SU-DHL-6 (cell line): ENCODE measurements around the gene HDGF.

Source experiments
- H2AFZ ChIP-seq: fragments of 200-600 bp; sonication (generic); 2 replicates; pipeline ENCODE4 v1.6.1; 2014; ENCODE audit warnings: low read depth, mild to moderate bottlenecking, moderate library complexity, mixed read lengths, antibody characterized with exemption, low read length; ENCODE audit not compliant: severe bottlenecking
- H3F3A ChIP-seq: fragments of 200-600 bp; shearing (Covaris generic); 2 replicates; pipeline ENCODE4 v1.6.0; 2016; ENCODE audit warnings: antibody characterized with exemption, mild to moderate bottlenecking; ENCODE audit not compliant: insufficient read depth
- H3K27ac ChIP-seq: fragments of 200-600 bp; sonication (generic); 2 replicates; pipeline ENCODE4 v1.5.1; 2016; ENCODE audit warnings: low read depth, mild to moderate bottlenecking, low read length, moderate library complexity, mixed read lengths
- H3K27me3 ChIP-seq: fragments of 200-600 bp; sonication (generic), shearing (Covaris generic); 2 replicates; pipeline ENCODE4 v1.6.0; 2014; ENCODE audit warnings: mild to moderate bottlenecking, low read length
- H3K36me3 ChIP-seq: fragments of 200-600 bp; sonication (generic); 2 replicates; pipeline ENCODE4 v1.6.1; 2014; ENCODE audit warnings: mild to moderate bottlenecking, low read length, mixed read lengths
- H3K4me2 ChIP-seq: fragments of 300-600, 200-600 bp; shearing (Covaris generic), sonication (generic); 2 replicates; pipeline ENCODE4 v1.6.0; 2014; ENCODE audit warnings: low read length, low read depth, mild to moderate bottlenecking; ENCODE audit not compliant: poor library complexity, severe bottlenecking
- H3K4me3 ChIP-seq: fragments of 200-600 bp; sonication (generic); 2 replicates; pipeline ENCODE4 v1.5.1; 2014; ENCODE audit warnings: antibody characterized with exemption, low read length, mild to moderate bottlenecking, mixed read lengths; ENCODE audit not compliant: insufficient read depth, poor library complexity, severe bottlenecking
- H3K79me2 ChIP-seq: fragments of 200-600 bp; sonication (generic); 2 replicates; pipeline ENCODE4 v1.6.1; 2014; ENCODE audit warnings: mild to moderate bottlenecking, low read length, moderate library complexity; ENCODE audit not compliant: insufficient read depth
- H3K9ac ChIP-seq: fragments of 200-600 bp; sonication (generic); 2 replicates; pipeline ENCODE4 v1.7.0; 2014; ENCODE audit warnings: mild to moderate bottlenecking, low read length
- H3K9me2 ChIP-seq: fragments of 200-600 bp; sonication (generic); replicated peaks from 2 replicates; pipeline ENCODE4 v1.6.1; 2014; ENCODE audit warnings: low read length; ENCODE audit not compliant: insufficient read depth
- H3K9me3 ChIP-seq: fragments of 200-600 bp; sonication (generic); 2 replicates; pipeline ENCODE4 v1.6.1; 2014; ENCODE audit warnings: low read length, mixed read lengths; ENCODE audit not compliant: insufficient read depth
- H4K20me1 ChIP-seq: fragments of 200-600 bp; sonication (generic); 2 replicates; pipeline ENCODE4 v1.6.1; 2014; ENCODE audit warnings: low read depth, mild to moderate bottlenecking, antibody characterized with exemption, low read length, moderate library complexity, mixed read lengths
- CTCF ChIP-seq: fragments of 200-600 bp; sonication (generic); IDR thresholded peaks from one replicate; pipeline ENCODE4 v1.5.1; 2017; ENCODE audit warnings: antibody characterized with exemption, mild to moderate bottlenecking, low read length, moderate library complexity; ENCODE audit not compliant: insufficient read depth, poor library complexity, severe bottlenecking
- EZH2phosphoT487 ChIP-seq: fragments of 200-600 bp; sonication (generic), shearing (Covaris generic); conservative IDR thresholded peaks from 2 replicates; pipeline ENCODE4 v1.6.1; 2018; ENCODE audit warnings: mild to moderate bottlenecking, antibody characterized with exemption, low read length, moderate library complexity, mixed read lengths

The HDGF gene

GRCh38 chr1:156785458-156785857 is 34.0 kb upstream of the HDGF start:
- no peaks in the 10 kb centered on the region for H3K27me3 ChIP-seq
- TF ChIP-seq EZH2phosphoT487 (no peak), CTCF (no peak)
- no peaks in the 10 kb centered on the region for H3K9me2 ChIP-seq
- no peak overlapping the region for H3K4me2 ChIP-seq
- no peak overlapping the region for H2AFZ ChIP-seq
- no peaks in the 10 kb centered on the region; the same call in 1 of the 2 replicates for H3K36me3 ChIP-seq
- no peaks in the 10 kb centered on the region for H3K9me3 ChIP-seq
- H3K9ac ChIP-seq: no peak overlapping the region
- no peak overlapping the region for H3K4me3 ChIP-seq
- H3K27ac ChIP-seq: no peak overlapping the region
- H4K20me1 ChIP-seq: no peaks in the 10 kb centered on the region; the same call in 1 of the 2 replicates
- H3K79me2 ChIP-seq: peaks cover 31% of the 10 kb centered on the region
- no peaks in the 10 kb centered on the region for H3F3A ChIP-seq

DNA sequence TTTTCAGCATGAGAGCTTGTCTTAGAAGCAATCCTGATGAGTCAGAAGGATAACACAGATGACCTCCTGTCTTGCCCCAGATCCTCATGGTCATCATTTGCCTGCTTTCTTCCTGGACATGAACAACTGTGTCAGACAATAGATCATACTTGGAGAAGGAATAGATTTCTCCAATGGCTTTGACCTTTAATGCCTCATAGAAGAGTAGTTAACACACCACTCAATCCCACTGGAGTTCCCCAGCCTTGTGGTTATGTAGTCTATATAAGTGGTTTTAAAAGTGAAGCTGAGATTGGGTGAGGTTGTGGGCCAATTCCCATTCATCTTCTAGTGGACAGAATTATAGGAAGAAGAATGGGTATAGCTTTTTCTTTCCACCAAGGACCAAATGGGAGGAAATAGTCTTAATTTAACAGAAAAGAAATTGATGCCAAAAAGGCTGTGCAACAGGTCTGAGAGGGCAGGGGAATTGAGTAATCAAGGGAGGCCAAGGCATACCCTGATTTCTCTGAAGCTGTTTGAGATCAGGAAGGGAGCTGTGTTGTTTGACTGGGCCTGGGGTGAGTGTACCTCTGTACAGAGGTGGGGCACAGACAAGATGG is 30.2 kb upstream of the HDGF start:
- no peak overlapping the region for H3K9ac ChIP-seq
- H2AFZ ChIP-seq: no peak overlapping the region
- no peak overlapping the region for H3K4me2 ChIP-seq
- H3K27me3 ChIP-seq: no peaks in the 10 kb centered on the region
- H3F3A ChIP-seq: no peaks in the 10 kb centered on the region
- no peaks in the 10 kb centered on the region for H3K9me3 ChIP-seq
- peaks cover 59% of the 10 kb centered on the region for H3K79me2 ChIP-seq
- TF ChIP-seq EZH2phosphoT487: no peak
- no peak for TF ChIP-seq CTCF
- no peaks in the 10 kb centered on the region for H3K9me2 ChIP-seq
- H3K27ac ChIP-seq: no peak overlapping the region
- peaks cover 4% of the 10 kb centered on the region; the same call in 1 of the 2 replicates for H4K20me1 ChIP-seq
- no peaks in the 10 kb centered on the region; the same call in 1 of the 2 replicates for H3K36me3 ChIP-seq
- no peak overlapping the region for H3K4me3 ChIP-seq

DNA sequence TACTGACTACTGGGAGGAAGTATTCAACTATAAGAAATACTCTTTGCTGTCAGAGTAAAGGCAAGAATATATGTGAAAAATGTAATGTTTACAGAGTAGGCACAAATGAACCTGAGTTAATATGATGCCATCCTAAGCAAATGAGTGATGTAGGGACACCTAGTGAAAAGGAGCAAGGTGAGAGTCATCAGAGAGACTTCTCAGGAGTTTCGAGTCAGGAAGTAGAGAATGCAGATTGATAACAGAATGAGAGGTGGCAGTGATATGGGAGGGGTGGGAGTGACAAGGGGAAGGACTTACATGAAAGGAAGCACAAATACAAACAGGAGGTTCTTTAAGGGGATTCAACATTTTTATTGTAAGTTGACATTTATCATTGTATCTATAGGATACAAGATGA is 26.1 kb upstream of the HDGF start:
- Histone ChIP-seq H3K4me3 (no peak overlapping the region), H4K20me1 (peaks cover 8% of the 10 kb centered on the region; the same call in 1 of the 2 replicates), H3K4me2 (no peak overlapping the region), H2AFZ (no peak overlapping the region), H3F3A (0 out of 2 replicates have a peak, but pooled peaks cover 5% of the 10 kb centered on the region), H3K79me2 (peaks cover 92% of the 10 kb centered on the region), H3K9ac (no peak overlapping the region), H3K36me3 (peaks cover 2% of the 10 kb centered on the region), H3K9me3 (no peaks in the 10 kb centered on the region), H3K9me2 (no peaks in the 10 kb centered on the region), H3K27ac (no peak overlapping the region), H3K27me3 (no peaks in the 10 kb centered on the region)
- TF ChIP-seq EZH2phosphoT487: no peak
- TF ChIP-seq CTCF: no peak
